GM19328 (cell line): Measurements from ENCODE around the gene BMERB1.

Experiments used
- ATAC-seq: cut with Tn5 transposase; IDR thresholded peaks from one replicate; pipeline ENCODE4 v1.9.1; 2021; ENCODE audit warnings: mild to moderate bottlenecking, moderate library complexity; ENCODE audit not compliant: unreplicated experiment

BMERB1 gene

DNA sequence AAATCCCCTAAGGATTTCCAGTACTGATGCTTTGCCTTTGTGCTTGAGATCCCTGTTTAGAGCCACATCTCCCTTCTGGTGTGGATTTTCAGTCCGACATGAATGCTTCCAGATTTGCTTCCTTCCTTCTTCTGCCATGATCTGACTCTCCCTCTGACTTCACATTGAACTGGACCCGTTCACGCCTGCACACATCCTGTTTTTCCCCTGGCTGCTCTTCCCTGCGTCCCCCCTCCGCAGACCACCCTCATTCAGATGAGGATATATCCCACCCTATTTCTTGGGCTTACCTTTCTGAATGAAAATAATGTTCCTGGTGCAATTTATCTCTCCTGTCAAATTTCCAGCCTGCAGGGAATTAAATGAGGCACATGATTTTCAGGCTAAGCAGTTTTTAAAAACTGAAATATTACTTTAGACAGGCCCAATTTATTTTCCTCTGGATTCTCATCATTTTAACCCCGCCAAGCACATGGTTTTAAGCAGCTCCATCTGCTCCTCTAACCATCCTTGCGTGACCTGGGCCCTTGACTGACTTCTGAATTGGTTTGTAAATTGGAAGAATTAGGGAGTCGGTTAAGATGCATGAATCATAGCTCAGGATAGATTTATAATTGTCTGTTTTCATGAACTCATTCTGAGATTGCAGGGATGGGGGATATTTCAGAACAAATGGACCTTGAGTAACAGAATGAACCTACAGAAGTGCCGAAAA is 59.2 kb downstream of the BMERB1 start:
- no peak for ATAC-seq

DNA sequence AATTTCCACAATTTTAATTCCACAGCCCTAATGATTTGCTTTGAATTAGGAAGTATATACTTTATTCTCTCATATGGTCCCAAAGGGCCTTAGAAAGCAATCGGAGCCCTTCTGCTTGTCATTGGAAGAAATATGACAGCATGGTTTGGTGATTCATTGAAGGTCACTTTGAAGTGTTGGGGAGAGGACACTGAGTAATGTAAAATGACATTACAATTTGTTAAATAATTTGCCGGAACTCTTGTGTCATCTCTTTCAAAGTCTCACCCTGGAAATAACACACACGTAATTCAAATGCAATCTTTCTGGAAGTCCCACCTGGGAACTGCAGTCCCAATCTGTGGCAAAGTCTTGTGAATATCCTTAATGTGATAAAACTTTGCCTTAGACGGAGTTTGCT is 59.8 kb downstream of the BMERB1 start:
- no peak for ATAC-seq

DNA sequence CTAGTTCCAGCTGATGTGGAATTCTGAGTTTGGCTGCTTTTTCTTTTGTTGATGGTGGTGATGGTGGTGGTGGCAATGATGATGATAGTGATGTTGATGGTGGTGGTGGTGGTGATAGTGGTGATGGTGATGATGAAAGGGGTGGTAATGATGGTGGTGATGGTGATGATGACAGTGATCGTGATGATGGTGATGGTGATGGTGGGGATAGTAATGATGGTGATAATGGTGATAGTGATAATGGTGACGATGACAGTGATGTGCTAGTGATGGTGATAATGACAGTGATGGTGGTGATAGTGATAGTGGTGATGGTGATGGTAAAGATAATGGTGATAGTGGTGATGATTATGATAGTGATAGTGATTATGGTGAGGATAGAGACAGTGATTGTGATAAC is 61.5 kb downstream of the BMERB1 start:
- ATAC-seq = no peak

DNA sequence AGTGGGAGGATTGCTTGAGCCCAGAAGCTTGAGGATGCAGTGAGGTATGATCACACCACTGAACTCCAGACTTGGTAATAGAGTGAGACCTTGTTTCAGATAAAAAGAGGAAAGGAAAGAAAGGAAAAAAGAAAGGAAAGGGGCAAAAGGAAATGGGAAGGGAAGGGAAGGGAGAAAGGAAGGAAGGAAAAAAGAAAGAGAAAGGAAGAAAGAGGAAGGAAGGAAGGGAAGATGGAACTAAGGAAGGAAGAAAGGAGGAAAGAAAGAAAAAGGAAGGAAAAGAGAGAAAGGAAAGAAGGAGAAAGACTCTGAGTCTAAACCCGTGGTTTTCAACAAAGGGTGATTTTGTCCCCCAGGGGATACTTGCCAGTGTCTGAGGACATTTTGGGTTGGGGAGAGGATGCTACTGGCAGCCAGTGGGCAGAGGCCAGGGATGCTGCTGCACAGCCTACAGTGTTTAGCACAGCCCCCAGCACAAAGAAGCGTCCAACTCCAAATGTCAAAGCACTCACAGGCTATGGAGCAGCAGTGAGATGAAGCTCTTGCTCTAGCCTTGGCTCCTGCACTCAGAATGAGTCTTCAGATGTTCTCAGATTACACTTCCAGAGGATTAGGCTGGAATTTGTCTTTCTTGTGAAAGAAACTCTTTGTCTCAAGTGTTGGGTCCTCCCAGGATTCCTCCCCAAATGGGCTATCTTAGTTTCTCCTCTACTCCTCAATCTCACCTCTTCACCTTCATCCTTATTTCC is 64.2 kb downstream of the BMERB1 start:
- no peak for ATAC-seq

DNA sequence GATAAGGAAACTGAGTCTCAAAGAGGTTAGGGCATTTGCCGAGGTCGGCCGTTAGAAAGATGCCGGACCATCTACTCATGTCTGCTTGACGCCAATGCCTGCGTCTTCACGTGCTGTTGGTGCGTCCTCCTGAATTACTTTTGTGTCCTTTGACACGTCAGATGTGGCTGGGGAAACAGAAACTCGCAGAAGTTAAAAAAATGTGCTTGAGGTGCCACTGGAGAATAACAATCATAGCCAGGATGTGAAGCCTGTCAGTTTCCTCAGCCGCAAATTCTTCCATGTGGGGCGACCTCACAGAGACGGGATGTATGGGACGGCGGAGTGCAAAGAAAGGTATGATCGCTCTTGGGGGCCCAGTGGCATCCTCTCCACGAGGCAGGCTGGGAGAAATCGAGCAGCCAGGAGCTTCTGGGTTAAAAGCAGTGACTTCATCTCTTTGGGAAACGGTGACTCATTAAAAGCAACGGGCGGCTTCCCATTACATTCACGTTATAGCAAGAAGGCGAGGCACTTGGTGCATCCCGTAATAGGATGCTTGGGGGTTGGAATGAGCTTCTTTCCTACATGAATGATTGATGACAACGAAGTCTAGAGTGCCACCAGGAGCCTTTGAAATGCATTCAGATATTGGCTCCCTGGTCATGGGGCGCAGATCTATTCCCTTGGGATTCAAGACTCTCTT is 67.8 kb downstream of the BMERB1 start:
- ATAC-seq = no peak

DNA sequence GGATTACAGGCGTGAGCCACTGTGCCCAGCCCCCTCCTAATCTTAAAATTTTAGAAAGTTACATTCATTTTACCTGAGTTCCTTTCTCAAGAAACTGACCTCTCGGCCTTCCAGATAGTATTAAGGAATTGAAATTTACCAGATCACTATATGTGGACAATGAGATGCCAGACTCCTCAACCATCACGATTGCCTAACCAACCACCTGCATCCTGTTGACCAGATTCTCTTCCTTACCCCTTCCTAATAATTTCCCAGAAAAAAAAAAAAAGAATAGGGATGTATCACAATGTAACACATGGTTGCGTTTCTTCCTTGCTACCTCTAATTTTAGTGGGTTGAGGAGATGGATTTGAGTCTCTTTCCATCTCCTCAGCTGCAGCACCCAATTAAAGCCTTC is 72.1 kb downstream of the BMERB1 start:
- ATAC-seq = no peak

DNA sequence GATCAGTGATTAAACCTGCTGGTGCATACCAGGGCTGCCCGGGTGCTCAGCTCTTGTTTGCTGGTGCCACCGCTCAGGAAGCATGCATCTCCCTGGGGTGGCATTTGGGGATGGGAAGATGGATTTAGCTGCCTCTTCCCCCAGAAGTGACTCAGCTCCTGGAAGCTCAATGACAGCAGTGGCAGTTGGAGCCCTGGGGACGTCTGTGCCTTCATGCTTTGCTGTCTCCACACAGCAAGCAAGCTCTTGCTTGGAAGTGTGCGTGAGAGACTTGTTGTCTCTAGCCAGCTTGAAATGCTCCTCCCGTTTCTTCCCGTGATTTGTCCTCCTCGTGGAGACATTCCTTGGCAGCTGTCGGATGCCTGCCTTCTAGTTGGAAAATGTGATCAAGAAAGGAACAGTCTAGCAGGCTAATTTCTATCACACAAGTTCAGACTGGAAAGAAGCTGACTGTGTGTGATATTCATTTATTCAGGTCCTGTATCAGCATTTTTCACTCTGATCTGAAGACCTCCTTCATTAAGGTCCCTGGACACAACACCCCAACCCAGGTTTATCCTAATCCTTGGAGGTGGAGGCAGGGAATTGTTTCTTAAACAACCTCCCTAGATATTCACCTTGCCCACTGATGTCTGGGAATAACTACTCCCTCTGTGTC is 73.0 kb downstream of the BMERB1 start:
- no peak for ATAC-seq

DNA sequence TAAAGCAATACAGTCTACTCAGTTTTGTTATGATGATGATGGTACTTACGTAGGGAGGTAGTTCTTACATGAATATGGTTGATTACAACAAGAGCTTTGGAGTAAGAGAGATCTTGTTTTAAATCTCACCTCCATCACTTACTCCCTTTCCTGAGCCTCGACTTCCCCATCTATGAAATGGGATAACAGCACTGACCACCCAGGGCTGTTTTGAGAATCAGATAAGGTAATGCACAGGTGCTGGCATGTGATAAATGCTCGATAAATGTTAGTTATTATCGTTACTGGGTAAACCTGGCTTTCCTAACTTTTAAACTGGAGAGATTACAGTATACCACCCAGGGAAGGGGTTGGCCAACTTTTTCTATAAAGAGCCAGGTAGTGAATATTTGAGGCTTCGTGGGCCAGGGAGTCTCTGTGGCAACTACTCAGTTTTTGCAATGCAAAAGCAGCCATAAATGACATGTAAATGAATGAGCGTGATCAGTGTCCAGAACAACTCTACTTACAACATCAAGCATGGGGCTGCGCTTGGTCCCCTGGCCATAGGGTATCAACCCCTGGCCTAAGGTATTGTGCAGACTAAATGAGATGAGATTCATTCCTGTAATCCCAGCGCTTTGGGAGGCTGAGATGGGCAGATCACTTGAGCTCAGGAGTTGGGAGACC is 73.7 kb downstream of the BMERB1 start:
- ATAC-seq = no peak

DNA sequence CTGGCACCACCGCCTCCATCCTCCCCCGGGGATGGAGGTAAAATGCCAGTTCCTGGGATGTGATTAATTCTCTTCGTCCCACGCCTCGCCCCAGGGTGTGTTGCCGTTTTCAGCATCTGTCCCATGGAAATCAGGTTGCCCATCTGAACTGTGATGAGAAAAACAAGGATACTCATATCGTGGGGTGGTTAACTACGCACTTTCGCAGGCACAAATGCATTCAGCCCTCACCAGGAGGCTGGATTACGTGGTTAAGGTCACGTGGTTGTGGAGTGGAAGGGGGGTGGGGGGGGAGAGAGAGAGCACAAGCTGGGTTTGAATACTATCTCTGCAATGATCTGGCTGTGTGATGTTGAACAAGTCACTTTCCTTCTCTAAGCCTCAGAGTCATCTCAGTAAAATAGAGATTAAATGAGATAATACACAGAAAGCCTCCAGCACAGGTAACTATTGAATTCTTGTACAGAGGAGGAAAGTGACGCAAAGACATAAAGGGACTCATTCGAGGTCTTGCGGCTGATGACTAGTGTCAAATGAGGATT is 74.7 kb downstream of the BMERB1 start:
- no peak for ATAC-seq

DNA sequence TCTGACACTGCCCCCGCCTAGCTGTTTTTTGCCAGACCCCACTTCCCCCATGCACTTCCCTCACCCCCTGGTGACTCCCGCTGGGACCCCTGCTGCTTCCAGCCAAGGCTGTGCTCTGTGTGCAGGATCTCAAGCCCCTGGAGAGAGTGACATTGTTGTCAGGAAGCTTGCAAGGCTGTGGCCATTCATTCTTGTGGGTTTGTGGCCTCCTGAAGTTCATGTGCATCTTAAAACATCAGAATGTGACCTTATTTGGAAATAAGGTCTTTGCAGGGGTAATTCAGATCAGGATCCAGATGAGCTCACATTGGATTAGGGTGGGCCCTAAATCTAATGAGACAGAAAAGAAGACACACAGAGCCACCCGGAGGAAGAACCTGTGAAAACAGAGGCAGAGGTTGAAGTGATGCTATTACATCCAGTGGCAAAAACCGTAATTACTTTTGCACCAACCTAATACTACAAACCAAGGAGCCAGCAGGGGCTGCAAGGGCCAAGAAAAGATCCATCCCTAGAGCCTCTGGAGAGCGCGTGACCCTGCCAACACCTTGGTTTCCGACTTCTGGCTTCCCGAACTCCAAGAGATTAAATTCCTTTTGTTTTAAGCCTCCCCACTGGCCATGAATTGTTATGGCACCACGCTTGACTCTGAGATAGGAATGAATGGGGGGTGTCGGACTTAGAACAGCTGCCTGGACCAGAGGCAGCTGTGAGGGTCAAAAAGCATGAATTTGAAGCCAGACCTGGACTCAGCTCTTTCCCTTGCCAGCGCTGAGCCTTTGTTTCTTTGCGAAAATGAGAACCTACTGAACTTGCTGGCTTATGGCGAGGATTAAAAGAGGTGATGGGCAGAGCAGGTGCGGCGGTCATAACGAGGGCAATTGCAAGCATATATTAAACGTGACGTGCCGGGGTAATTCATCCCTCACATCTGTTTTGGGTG is 75.5 kb downstream of the BMERB1 start:
- no peak for ATAC-seq

DNA sequence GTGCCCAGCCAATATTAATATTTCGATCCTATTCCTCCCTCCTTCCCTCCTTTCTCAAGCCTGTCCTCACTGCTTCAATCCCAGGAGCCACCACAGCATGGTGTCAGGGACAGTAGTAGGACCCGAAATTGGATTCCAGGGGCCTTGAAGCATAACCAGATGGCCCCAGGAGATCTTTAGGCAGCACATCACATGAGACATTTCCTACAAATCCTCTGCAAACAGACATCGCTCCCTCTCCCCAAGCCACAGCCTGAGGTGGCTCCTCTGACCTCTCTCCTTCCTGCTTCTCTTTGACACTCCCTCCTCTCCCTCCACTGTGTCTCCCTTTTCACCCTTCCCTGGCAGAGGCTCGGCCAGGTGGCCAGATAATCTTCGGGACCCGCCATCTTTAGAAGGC is 76.6 kb downstream of the BMERB1 start:
- ATAC-seq = no peak

DNA sequence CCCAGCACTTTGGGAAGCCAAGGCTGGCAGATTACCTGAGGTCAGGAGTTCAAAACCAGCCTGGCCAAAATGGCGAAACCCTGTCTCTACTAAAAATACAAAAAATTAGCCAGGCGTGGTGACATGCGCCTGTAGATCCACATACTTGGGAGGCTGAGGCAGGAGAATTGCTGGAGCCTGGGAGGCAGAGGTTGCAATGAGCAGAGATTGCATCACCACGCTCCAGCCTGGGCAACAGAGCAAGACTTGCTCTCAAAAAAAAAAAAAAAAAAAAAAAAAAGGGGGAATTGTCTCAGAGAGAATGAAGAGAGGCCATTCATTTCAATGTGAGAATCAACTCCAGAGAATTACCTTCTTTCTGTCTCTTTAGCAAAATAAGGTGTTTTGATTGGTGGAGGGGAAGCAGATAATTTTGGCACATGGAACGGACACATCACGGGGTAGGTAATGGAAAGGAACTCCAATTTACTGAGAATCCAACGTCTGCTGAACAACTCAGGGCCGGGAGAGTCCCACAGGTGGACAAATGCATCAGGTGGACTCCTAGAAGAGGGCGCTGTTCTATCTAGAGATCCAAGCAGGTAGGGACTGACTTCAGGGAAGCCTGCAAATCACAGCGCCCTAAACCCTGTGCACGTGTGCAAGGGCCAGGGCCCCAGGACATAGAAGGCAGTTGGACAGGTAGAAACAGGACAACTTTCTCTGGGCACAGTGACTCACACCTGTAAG is 77.5 kb downstream of the BMERB1 start:
- no peak for ATAC-seq

DNA sequence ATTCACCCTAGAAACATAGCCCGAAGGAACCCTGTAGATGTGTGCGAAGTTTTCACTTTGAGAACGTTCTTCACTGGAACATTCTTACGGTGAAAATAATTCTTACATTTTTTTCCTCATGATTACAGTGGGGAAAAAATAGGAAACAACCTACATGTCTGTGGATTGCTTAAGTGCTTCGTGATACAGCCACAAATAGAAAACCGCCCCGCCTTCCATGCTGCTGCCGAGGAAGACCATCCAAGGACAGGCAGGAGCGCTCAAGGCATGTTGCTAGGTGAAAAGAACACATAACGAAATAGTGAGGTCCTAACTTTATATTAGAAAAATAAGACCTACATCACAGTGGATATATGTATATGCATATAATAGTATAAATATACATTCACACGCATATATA is 78.8 kb downstream of the BMERB1 start:
- no peak for ATAC-seq

DNA sequence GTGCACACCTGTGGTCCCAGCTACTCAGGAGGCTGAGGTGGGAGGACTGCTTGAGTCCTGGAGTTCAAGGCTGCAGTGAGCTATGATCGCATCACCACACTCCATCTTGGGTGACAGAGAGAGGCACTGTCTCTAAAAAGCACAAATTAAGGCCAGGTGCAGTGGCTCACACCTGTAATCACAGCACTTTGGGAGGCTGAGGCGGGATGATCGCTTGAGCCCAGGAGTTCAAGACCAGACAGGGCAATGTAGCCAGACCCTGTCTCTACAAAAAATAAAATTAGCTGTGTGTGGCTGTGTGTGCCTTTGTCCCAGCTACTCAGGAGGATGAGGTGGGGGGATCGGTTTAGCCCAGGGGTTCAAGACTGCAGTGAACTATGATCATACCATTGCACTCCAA is 81.6 kb downstream of the BMERB1 start:
- ATAC-seq = no peak

DNA sequence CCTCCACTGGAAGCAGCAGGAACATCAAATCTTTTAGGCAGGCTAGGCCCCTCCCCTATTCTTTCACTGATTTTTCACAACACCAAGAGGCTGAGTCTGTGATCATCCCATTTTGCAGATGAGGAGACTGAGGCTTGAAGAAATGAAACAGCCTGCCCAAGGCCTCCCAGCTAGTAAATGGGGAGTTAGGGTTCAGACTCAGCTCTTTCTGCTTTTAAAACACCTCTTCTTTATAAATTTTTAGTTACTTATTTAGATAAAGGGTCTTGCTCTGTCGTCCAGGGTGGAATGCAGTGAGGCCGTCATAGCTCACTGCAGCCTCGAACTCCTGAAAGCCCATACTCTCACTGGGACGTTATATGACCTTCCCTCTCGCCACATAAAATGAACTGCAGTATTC is 82.2 kb downstream of the BMERB1 start:
- ATAC-seq = no peak

DNA sequence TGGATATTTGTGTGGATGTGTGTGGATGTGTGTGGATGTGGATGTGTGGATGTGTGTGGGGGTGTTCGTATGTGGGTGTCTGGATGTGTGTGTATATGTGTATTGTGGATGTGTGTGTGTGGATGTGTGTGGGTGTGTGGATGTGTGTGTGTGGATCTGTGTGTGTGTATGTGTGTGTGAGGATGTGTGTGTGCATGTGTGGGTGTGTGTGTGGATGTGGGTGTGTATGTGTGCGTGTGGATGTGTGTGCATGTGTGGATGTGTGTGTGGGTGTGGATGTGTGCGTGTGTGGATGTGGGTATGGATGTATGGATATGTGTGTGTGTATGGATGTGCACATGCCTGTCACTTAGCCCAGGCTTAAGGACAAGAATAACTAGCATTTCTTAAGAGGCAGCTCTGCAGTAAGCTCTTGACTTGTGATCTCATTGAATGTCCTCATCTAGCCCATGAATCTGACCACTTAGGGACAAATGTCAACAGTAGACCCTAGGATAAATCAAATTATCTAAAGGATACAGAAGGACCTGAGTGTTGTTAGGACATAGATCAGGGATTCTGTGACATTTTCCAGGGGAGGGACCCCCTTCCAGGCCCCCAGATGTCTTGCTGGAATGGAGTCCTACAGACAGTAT is 83.5 kb downstream of the BMERB1 start:
- ATAC-seq = no peak

DNA sequence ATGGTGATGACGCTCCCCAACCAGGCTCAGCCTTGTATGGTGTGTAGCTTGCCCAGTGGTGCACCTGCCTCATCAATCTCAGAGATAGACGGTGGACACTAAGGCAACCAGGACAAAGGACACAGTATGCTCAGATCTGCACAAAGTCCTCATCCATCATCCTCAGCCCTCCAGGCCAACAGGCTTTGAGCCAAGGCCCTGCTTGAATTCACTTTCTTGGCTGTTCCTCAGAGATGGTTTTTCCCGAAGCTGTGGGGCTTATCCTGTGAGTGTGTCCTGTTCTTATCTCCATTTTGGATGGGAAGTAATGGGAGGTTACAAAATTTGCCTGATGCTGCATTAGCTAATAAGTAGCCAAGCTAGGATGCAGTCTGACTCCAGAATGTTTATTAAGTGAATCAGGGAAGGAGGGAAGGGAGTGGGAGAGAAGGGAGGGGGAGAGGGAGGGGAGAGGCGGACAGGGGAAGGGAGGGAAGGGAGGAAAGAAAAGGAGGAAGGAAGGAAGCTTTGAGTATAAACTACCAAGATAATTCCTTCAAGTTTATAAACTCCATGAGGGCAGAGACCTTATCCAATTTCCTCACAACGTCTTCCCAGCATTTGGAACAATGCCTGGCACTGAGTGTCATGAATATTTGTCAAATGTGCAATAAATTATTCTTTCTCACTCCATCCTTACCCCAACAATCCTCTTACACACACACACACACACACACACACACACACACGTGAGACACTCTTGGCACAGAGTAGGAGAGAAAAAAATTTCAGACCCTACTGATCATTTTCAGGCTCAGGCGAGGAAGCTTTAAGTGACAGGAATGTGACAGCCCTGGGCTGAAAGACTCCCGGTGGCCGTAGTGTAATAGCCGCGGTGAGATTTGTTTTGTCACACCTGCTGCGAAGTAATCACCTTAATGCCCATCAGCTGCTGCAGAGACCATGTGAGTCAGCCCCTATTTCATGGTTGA is 84.3 kb downstream of the BMERB1 start:
- no peak for ATAC-seq
